ENCODE results near the gene PANX1. TPM values are rescaled to one million over a fixed set of nuclear protein-coding genes. Genes with fewer than 3 reads are reported as not detected.

Gene PANX1
- total RNA-seq, 1 experiment from 2014 or later, result 59.3 TPM

DNA sequence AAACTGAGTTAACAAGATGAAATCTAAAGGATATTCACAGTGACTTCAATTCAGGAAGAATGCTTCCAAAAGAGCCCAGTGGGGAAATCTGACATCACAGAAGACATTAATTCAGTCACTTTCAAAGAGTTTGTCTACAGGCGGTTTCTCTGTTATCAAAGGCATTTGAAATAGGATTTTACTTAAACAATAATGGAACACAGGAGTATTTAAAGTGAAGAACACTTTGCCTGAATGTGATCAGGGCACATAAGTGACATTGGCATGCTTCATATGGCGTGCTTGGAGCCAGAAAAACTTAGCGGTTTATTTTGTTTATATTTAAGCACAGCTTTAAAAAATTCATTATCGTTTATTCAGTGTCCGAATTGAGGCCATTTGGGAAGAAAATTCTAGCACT lies 52.9 kb downstream of the PANX1 start:
- Histone ChIP-seq H3K4me1 (ENCODE audit: control insufficient read depth, insufficient read depth, low read length) (no peaks in the 10 kb centered on the region), H3K36me3 (ENCODE audit: control insufficient read depth, insufficient read depth, low read length) (peaks cover 19% of the 10 kb centered on the region), H3K4me3 (ENCODE audit: low read depth in 2 of 2, low read length in 2 of 2) (no peak overlapping the region), H3K27me3 (ENCODE audit: control insufficient read depth, insufficient read depth, low read length) (no peaks in the 10 kb centered on the region), H3K27ac (ENCODE audit: low read length) (no peak overlapping the region), H3K9me3 (ENCODE audit: control insufficient read depth, insufficient read depth, low read depth, low read length) (no peaks in the 10 kb centered on the region)
- ChIA-PET CTCF (no interaction called here), POLR2A (no interaction called here)
- BruUV-seq (replicated peaks), result no TSS peak
- no peak for ATAC-seq
- in situ Hi-C loops (cut with HindIII; ENCODE audit: low pct_unique_long_range_greater_than_20kb, low sequenced_read_pairs) (no loop called here), intact Hi-C loops (cut with micrococcal nuclease; ENCODE audit: unreplicated experiment) (loop anchor here (5.0 kb wide), 1 partner anchor 236 kb away; no protein-coding TSS in a partner anchor)
- TF ChIP-seq CTCF (IDR thresholded peaks at IDR 0.05) (no peak), SIN3A (IDR thresholded peaks at IDR 0.05; ENCODE audit: borderline replicate concordance, insufficient read depth, low read depth, low read length) (no peak), POLR2AphosphoS5 (IDR thresholded peaks at IDR 0.05; ENCODE audit: low read depth, low read length) (no peak), TCF7L2 (IDR thresholded peaks at IDR 0.05; ENCODE audit: low read depth, low read length) (no peak)
- no peak for DNase-seq (ENCODE audit: low read depth, low spot score)

DNA sequence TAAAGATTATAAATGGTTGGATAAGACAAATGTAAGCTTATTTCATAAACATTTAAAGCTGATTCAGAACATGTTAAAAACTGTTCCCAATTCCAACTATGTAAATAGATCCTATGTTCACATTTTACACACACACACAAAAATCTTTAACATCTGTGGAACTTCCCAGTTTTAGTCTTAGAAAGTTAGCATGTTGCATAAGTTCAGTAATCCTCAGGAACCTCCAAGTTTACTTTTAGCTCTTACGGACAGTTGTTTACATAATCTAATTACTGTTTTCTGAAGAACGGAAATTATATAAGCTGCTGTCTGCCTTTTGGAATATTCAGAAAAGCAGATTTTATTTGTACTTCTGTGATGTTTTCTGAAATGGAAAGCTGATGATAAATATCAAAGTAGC lies 53.3 kb downstream of the PANX1 start:
- intact Hi-C loops (cut with micrococcal nuclease; ENCODE audit: unreplicated experiment), result loop anchor here (5.0 kb wide), 1 partner anchor 235 kb away; no protein-coding TSS in a partner anchor
- H3K9me3 ChIP-seq (ENCODE audit: control insufficient read depth, insufficient read depth, low read depth, low read length), result no peaks in the 10 kb centered on the region
- ATAC-seq (no peak), DNase-seq (ENCODE audit: low read depth, low spot score) (no peak)
- BruUV-seq (replicated peaks), result no TSS peak
- CTCF ChIA-PET, result no interaction called here
- H3K36me3 ChIP-seq (ENCODE audit: control insufficient read depth, insufficient read depth, low read length), result peaks cover 19% of the 10 kb centered on the region
- H3K4me3 ChIP-seq (ENCODE audit: low read depth in 2 of 2, low read length in 2 of 2), result no peak overlapping the region
- no peak overlapping the region for H3K27ac ChIP-seq (ENCODE audit: low read length)
- POLR2A ChIA-PET, result no interaction called here
- H3K27me3 ChIP-seq (ENCODE audit: control insufficient read depth, insufficient read depth, low read length), result no peaks in the 10 kb centered on the region
- TF ChIP-seq REST (IDR thresholded peaks at IDR 0.05; ENCODE audit: insufficient read depth in 1 of 2, low read depth in 2 of 2, low read length in 1 of 2) (no peak), SIN3A (IDR thresholded peaks at IDR 0.05; ENCODE audit: borderline replicate concordance, insufficient read depth, low read depth, low read length) (no peak), POLR2AphosphoS5 (IDR thresholded peaks at IDR 0.05; ENCODE audit: low read depth, low read length) (no peak), TCF7L2 (IDR thresholded peaks at IDR 0.05; ENCODE audit: low read depth, low read length) (no peak), CTCF (IDR thresholded peaks at IDR 0.05) (no peak)
- H3K4me1 ChIP-seq (ENCODE audit: control insufficient read depth, insufficient read depth, low read length), result no peaks in the 10 kb centered on the region
- in situ Hi-C loops (cut with HindIII; ENCODE audit: low pct_unique_long_range_greater_than_20kb, low sequenced_read_pairs), result no loop called here
